Tibial nerve (tissue), 4 donors: Measurements from ENCODE around the gene SPON1. TPM values are rescaled to one million over a fixed set of nuclear protein-coding genes. Genes with fewer than 3 reads are reported as not detected.
"Not testable (repeated sequence)": the region's sequence is repeated elsewhere in the genome, so short reads cannot be mapped to it uniquely, and the experiment has no call there.

Source experiments
- DNase-seq, 2 donors: peaks; one replicate each; pipeline ENCODE4 v3.0.0-alpha.2; 2019; ENCODE audit warnings: low spot score in 2 of 2
- H3K27ac ChIP-seq, 4 donors: fragments of 200-600 bp; sonication (generic) in 3 of 4; one replicate each; pipeline ENCODE4 v1.5.1; 2017 to 2019; ENCODE audit warnings: mild to moderate bottlenecking in 1 of 4
- H3K27me3 ChIP-seq, 2 donors: fragments of 200-600 bp; sonication (generic) in 1 of 2; one replicate each; pipeline versions ENCODE4 v1.5.1 to v1.6.0; 2017 to 2019
- H3K36me3 ChIP-seq, 3 donors: fragments of 200-600 bp; sonication (generic); one replicate each; pipeline ENCODE4 v1.5.1; 2018 to 2019
- H3K4me1 ChIP-seq, 4 donors: fragments of 200-600 bp; sonication (generic) in 3 of 4; one replicate each; pipeline ENCODE4 v1.5.1; 2017 to 2019
- H3K4me3 ChIP-seq, 4 donors: fragments of 200-600 bp; sonication (generic) in 3 of 4; one replicate each; pipeline ENCODE4 v1.5.1; 2017 to 2019; ENCODE audit warnings: mild to moderate bottlenecking in 1 of 4, moderate library complexity in 1 of 4
- H3K9me3 ChIP-seq, 4 donors: fragments of 200-600 bp; sonication (generic) in 3 of 4; one replicate each; pipeline ENCODE4 v1.5.1; 2017 to 2019
- EP300 ChIP-seq, 2 donors: sonication (generic); formaldehyde crosslinking; IDR thresholded peaks; one replicate each; pipeline ENCODE4 v1.6.1; 2017; ENCODE audit warnings: antibody characterized with exemption in 2 of 2, mild to moderate bottlenecking in 1 of 2
- POLR2A ChIP-seq, 2 donors: fragments of 450-650 bp; IDR thresholded peaks; one replicate each; pipeline ENCODE4 v1.6.1; 2017; ENCODE audit warnings: antibody characterized with exemption in 2 of 2, mild to moderate bottlenecking in 2 of 2, moderate library complexity in 2 of 2
- WGBS, 2 donors: methylation state at CpG; one replicate each; pipeline ENCODE4 v1.1.5; 2018; 5-methylcytosine and 5-hydroxymethylcytosine counted together
- total RNA-seq, 4 donors: library from RNA; depleted of rRNA; stranded (reverse); fragments of >200 nt; gene quantifications; one replicate each; pipeline ENCODE4 v1.1.0, GENCODE V29; 2016
- TF ChIP-seq, protein P1 (sequence below), 5 experiments: fragments of 200-600 bp in 3 of 5; fragments of 450-650 bp in 2 of 5; sonication (generic) in 3 of 5; IDR thresholded peaks; one replicate each; pipeline ENCODE4 v1.5.1; 2016 to 2019; ENCODE audit warnings: antibody characterized with exemption in 5 of 5, mild to moderate bottlenecking in 3 of 5, moderate library complexity in 2 of 5

SPON1 gene
- total RNA-seq, 4 donors from 2014 or later = 13.5 to 33.9 (median 30.2) TPM

DNA sequence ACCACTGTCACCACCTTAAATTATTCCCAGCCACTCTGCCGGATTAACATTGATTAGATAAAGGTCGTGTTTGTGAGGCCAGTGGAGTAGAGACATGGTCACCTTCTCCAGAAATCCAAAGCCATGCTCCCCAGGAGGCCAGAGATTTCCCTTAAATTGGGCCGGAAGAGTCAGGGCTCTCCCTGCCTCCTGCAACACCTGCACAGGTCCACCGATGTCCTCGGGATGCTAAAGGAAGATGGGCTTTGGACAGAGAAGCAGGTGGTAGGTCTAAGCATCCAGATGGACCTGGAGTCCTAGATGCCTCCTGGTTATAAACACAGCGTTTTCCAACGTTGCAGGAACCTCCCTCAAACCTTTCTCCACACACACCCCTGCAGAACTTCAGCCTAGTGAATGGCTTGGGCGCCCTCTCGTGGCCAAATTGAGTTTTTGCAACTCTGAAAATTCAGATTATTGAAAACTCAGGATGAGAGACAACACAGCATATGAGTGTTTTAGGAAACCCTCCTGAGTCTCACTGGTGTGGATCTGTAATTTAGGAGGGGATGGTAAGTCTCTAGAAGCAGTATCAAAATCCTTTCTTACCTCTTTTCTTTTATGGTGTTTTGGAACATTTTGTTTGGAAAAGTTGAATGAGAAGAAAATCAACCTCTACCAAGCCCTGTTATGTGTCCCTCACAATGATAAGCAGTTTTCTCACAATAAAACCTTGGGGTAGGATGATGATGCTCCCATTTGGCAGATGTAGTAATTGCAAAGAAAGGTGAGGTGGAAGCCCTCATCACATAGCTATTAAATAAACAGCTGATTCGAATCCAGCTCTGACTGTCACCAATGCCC, 286.8 kb downstream of the SPON1 start:
- TF ChIP-seq POLR2A (IDR thresholded peaks at IDR 0.05) (peak in 1 of 2 donors; percentile 3), EP300 (IDR thresholded peaks at IDR 0.05) (no peak)
- TF ChIP-seq, protein P1, sequence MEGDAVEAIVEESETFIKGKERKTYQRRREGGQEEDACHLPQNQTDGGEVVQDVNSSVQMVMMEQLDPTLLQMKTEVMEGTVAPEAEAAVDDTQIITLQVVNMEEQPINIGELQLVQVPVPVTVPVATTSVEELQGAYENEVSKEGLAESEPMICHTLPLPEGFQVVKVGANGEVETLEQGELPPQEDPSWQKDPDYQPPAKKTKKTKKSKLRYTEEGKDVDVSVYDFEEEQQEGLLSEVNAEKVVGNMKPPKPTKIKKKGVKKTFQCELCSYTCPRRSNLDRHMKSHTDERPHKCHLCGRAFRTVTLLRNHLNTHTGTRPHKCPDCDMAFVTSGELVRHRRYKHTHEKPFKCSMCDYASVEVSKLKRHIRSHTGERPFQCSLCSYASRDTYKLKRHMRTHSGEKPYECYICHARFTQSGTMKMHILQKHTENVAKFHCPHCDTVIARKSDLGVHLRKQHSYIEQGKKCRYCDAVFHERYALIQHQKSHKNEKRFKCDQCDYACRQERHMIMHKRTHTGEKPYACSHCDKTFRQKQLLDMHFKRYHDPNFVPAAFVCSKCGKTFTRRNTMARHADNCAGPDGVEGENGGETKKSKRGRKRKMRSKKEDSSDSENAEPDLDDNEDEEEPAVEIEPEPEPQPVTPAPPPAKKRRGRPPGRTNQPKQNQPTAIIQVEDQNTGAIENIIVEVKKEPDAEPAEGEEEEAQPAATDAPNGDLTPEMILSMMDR (IDR thresholded peaks at IDR 0.05) = peak; percentile 76 to 93 (median 81)
- WGBS, 2 donors = 32 to 34% methylated on average over 10 of the region's 10 CpGs
- peak; percentile 27 to 41 for DNase-seq
- no peak overlapping the region for H3K4me3 ChIP-seq
- no peak overlapping the region for H3K27ac ChIP-seq
- no peaks in the 10 kb centered on the region for H3K27me3 ChIP-seq
- no peaks in the 10 kb centered on the region for H3K9me3 ChIP-seq
- H3K36me3 ChIP-seq = no peaks in the 10 kb centered on the region
- H3K4me1 ChIP-seq = peaks cover 0 to 11% (median 5%) of the 10 kb centered on the region in 4 donors

DNA sequence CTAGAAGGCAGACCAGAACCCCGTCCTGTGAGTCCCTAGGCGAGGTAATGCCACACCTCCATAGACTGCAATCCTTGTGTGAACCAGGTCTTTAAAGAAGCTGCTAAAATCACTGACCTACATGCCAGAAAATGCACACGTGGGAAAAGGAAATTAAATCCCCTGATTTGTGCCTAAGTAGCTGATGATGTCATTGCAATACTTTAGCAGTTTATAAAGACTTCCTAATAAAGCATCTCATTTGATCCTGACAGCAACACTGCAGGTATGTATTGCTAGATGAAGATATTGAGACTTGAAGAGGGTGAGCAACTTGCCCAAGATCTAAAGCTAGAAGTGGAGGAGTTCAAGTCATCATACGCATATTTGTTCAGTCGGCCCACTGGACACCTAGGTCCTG, 289.2 kb downstream of the SPON1 start:
- no peaks in the 10 kb centered on the region for H3K27me3 ChIP-seq
- 65 to 77% methylated on average over 5 of the region's 5 CpGs for WGBS, 2 donors
- H3K36me3 ChIP-seq = no peaks in the 10 kb centered on the region
- no peaks in the 10 kb centered on the region for H3K9me3 ChIP-seq
- TF ChIP-seq EP300 (IDR thresholded peaks at IDR 0.05) = no peak
- TF ChIP-seq, protein P1 (IDR thresholded peaks at IDR 0.05) = no peak
- TF ChIP-seq POLR2A (IDR thresholded peaks at IDR 0.05) = no peak
- no peak overlapping the region for H3K27ac ChIP-seq
- DNase-seq = no peak
- no peak overlapping the region for H3K4me3 ChIP-seq
- H3K4me1 ChIP-seq = peaks cover 0 to 11% (median 5%) of the 10 kb centered on the region in 4 donors

- not testable (repeated sequence) for DNase-seq, H3K4me3 ChIP-seq, H3K27ac ChIP-seq, H3K9me3 ChIP-seq, H3K27me3 ChIP-seq, H3K36me3 ChIP-seq
- peaks cover 0 to 11% (median 5%) of the 10 kb centered on the region in 4 donors for H3K4me1 ChIP-seq
- 96 to 98% methylated on average over 3 to 7 of the region's 12 CpGs for WGBS, 2 donors
Measured at GRCh38 chr11:14252501-14252900, 290.0 kb downstream of the SPON1 start.

DNA sequence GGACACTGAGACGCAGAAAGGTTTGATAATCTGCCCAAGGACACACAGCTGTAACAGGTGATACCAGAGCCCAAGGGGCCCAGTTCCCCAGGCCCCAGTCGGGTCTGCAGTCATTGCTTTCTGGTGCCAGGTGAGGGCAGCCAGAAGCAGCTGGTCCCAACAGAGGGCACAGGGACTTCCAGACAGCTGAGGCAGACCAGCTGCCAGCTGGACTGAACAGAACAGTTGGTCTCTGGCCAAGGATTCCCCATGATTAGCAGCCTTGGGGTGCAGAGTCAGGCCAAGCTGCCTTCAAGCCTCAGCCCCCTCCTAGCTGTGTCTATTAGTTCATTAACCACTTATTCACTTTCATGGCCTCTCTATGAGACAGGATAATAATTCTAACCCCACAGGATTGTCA, 290.9 kb downstream of the SPON1 start:
- no peak for DNase-seq
- no peak overlapping the region for H3K4me3 ChIP-seq
- no peak overlapping the region for H3K27ac ChIP-seq
- H3K27me3 ChIP-seq = no peaks in the 10 kb centered on the region
- H3K36me3 ChIP-seq = no peaks in the 10 kb centered on the region
- 71 to 77% methylated on average over 2 of the region's 2 CpGs for WGBS, 2 donors
- no peaks in the 10 kb centered on the region for H3K9me3 ChIP-seq
- H3K4me1 ChIP-seq = peaks cover 0 to 8% (median 5%) of the 10 kb centered on the region in 4 donors
- TF ChIP-seq EP300 (IDR thresholded peaks at IDR 0.05) (no peak), POLR2A (IDR thresholded peaks at IDR 0.05) (no peak)
- TF ChIP-seq, protein P1 (IDR thresholded peaks at IDR 0.05) = no peak

- Histone ChIP-seq H3K9me3 (no peaks in the 10 kb centered on the region), H3K27me3 (no peaks in the 10 kb centered on the region), H3K4me1 (peaks cover 0 to 5% (median 4%) of the 10 kb centered on the region in 4 donors), H3K27ac (no peak overlapping the region), H3K36me3 (no peaks in the 10 kb centered on the region), H3K4me3 (no peak overlapping the region)
- no peak for DNase-seq
- TF ChIP-seq, protein P1 (IDR thresholded peaks at IDR 0.05) = no peak
- no peak for TF ChIP-seq POLR2A (IDR thresholded peaks at IDR 0.05)
- 76 to 77% methylated on average over 4 to 5 of the region's 5 CpGs for WGBS, 2 donors
Measured at GRCh38 chr11:14253840-14254239, 291.3 kb downstream of the SPON1 start.
